Smooth muscle cell (in vitro differentiated cells): Measurements from ENCODE around the gene SHCBP1L. TPM values are rescaled to one million over a fixed set of nuclear protein-coding genes. Genes with fewer than 3 reads are reported as not detected.

Experiments used
- DNase-seq: peaks from one replicate; lab custom pipeline; 2025; ENCODE audit not compliant: unreplicated experiment; lab: John Stamatoyannopoulos, UW
- H2AFZ ChIP-seq: fragments of 200-600 bp; sonication (generic); 2 replicates; pipeline ENCODE4 v1.6.0; 2016; ENCODE audit warnings: antibody characterized with exemption, low read depth, mild to moderate bottlenecking
- H3F3A ChIP-seq: fragments of 200-600 bp; sonication (generic); 2 replicates; pipeline ENCODE4 v1.6.0; 2017; ENCODE audit warnings: antibody characterized with exemption, low read depth
- H3K27ac ChIP-seq: fragments of 200-600 bp; sonication (generic); 2 replicates; pipeline ENCODE4 v1.5.1; 2016; ENCODE audit warnings: low read depth, mild to moderate bottlenecking
- H3K27me3 ChIP-seq: fragments of 200-600 bp; sonication (generic); 2 replicates; pipeline ENCODE4 v1.6.1; 2016; ENCODE audit warnings: low read depth, mild to moderate bottlenecking
- H3K36me3 ChIP-seq: fragments of 200-600 bp; sonication (generic); 2 replicates; pipeline ENCODE4 v1.5.1; 2016; ENCODE audit warnings: low read depth
- H3K4me1 ChIP-seq: fragments of 200-600 bp; sonication (generic); 2 replicates; pipeline ENCODE4 v1.5.1; 2016; ENCODE audit warnings: low read depth
- H3K4me2 ChIP-seq: fragments of 200-600 bp; sonication (generic); 2 replicates; pipeline ENCODE4 v1.6.0; 2016; ENCODE audit warnings: mild to moderate bottlenecking
- H3K4me3 ChIP-seq: fragments of 200-600 bp; sonication (generic); 2 replicates; pipeline ENCODE4 v1.5.1; 2016; ENCODE audit warnings: mild to moderate bottlenecking
- H3K79me2 ChIP-seq: fragments of 200-600 bp; sonication (generic); 2 replicates; pipeline ENCODE4 v1.6.0; 2016; ENCODE audit warnings: low read depth, mild to moderate bottlenecking
- H3K9ac ChIP-seq: fragments of 200-600 bp; sonication (generic); 2 replicates; pipeline ENCODE4 v1.6.0; 2016; ENCODE audit warnings: low read depth
- H3K9me3 ChIP-seq: fragments of 200-600 bp; sonication (generic); replicated peaks from 2 replicates; pipeline ENCODE4 v1.5.1; 2016; ENCODE audit warnings: low read depth
- H4K20me1 ChIP-seq: fragments of 200-600 bp; sonication (generic); 2 replicates; pipeline ENCODE4 v1.6.0; 2016; ENCODE audit warnings: low read depth
- CTCF ChIP-seq: fragments of 200-600 bp; sonication (generic); IDR thresholded peaks from 2 replicates; pipeline ENCODE4 v1.5.1; 2017; ENCODE audit warnings: borderline replicate concordance, mild to moderate bottlenecking, antibody characterized with exemption; ENCODE audit not compliant: insufficient read depth, poor library complexity, severe bottlenecking
- WGBS: methylation state at CpG from one replicate; pipeline ENCODE4 v1.1.7; 2016; ENCODE audit warnings: low lambda C conversion rate; 5-methylcytosine and 5-hydroxymethylcytosine counted together
- polyA plus RNA-seq: library from polyadenylated mRNA; unstranded; fragments of >200 nt; fragmentation: Nextera tagmentation; extraction: Ambion mirVana; gene quantifications from 2 replicates; pipeline ENCODE4 v1.2.1, GENCODE V29; 2016
- total RNA-seq: library from RNA; depleted of rRNA; stranded (reverse); fragments of >200 nt; gene quantifications from 2 replicates; pipeline ENCODE4 v1.2.3, GENCODE V29; 2014

SHCBP1L gene
- total and polyA plus RNA-seq, 2 experiments from 2014 or later: not detected

DNA sequence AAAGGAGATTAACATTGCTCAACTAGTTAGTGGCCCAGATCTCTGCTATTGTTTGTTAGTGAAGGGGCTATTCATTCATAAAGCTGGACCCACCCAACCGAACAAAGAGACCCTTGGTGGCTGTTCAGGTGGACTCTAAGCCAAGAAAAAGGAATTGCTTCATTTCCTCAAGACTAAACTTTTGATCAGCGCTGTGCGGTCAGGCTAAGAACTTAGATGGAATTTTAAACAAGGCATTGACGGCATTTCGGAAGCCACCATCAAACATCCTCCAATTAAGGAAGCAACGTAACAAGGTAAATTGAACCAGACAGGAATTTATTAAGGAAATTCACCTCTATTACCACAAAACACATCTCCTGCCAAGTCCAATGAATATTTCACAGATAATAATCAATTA lies 19.9 kb upstream of the SHCBP1L start:
- no peaks in the 10 kb centered on the region for H3K9me3 ChIP-seq
- no peak for DNase-seq
- H3K79me2 ChIP-seq: no peaks in the 10 kb centered on the region
- no peaks in the 10 kb centered on the region for H3K36me3 ChIP-seq
- no peak overlapping the region for H3K9ac ChIP-seq
- H3K4me3 ChIP-seq: no peak overlapping the region
- no peak overlapping the region for H3K4me2 ChIP-seq
- no peak for TF ChIP-seq CTCF
- no peaks in the 10 kb centered on the region for H4K20me1 ChIP-seq
- no peak overlapping the region for H3K27ac ChIP-seq
- H3K4me1 ChIP-seq: peaks cover 27% of the 10 kb centered on the region
- no peak overlapping the region for H2AFZ ChIP-seq
- WGBS: 96% methylated on average over 6 of the region's 6 CpGs
- H3K27me3 ChIP-seq: no peaks in the 10 kb centered on the region
- no peaks in the 10 kb centered on the region for H3F3A ChIP-seq

DNA sequence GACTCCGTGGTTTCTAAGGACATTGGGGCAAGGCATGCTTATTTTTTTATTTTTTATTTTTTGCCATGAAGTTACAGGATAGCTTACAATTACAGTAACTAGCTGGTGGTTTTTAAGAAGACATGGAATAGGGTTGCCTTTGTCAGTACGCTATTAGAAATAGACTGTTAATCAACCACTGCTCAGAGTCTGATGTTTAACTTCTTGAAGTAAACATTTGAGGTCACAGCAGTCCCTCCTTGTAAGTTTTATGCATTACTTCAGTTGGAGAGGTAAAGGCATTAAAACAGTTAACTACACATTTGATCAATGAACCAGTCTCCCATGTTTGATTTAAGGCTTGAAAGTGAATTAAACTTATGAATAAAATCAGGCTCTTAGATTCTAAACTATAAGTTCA lies 19.3 kb upstream of the SHCBP1L start:
- 84% methylated on average over 2 of the region's 2 CpGs for WGBS
- Histone ChIP-seq H3K36me3 (no peaks in the 10 kb centered on the region), H3F3A (no peaks in the 10 kb centered on the region), H3K27me3 (no peaks in the 10 kb centered on the region), H3K4me2 (no peak overlapping the region), H3K9me3 (no peaks in the 10 kb centered on the region), H3K4me3 (no peak overlapping the region), H4K20me1 (no peaks in the 10 kb centered on the region), H3K9ac (no peak overlapping the region), H3K27ac (no peak overlapping the region), H3K4me1 (peaks cover 27% of the 10 kb centered on the region), H2AFZ (no peak overlapping the region), H3K79me2 (no peaks in the 10 kb centered on the region)
- TF ChIP-seq CTCF: no peak
- no peak for DNase-seq

GRCh38 chr1:182971219-182971618 lies 18.3 kb upstream of the SHCBP1L start:
- Histone ChIP-seq H3K27ac (no peak overlapping the region), H3K4me3 (no peak overlapping the region), H3F3A (no peaks in the 10 kb centered on the region), H3K79me2 (no peaks in the 10 kb centered on the region), H4K20me1 (no peaks in the 10 kb centered on the region), H3K9ac (no peak overlapping the region), H2AFZ (peak overlapping the region; percentile 15), H3K27me3 (no peaks in the 10 kb centered on the region), H3K4me1 (peaks cover 27% of the 10 kb centered on the region), H3K4me2 (no peak overlapping the region), H3K36me3 (no peaks in the 10 kb centered on the region), H3K9me3 (no peaks in the 10 kb centered on the region)
- WGBS: 57% methylated on average over 1 of the region's 1 CpG
- no peak for DNase-seq
- TF ChIP-seq CTCF: no peak
